NCI-H446 treated with DMSO at 0.1 percent for 48 hours (cell line): ENCODE data around the gene CAMK2A.

Experiments
- DNase-seq: peaks from one replicate; lab custom pipeline; 2025; lab: John Stamatoyannopoulos, UW

Gene CAMK2A

DNA sequence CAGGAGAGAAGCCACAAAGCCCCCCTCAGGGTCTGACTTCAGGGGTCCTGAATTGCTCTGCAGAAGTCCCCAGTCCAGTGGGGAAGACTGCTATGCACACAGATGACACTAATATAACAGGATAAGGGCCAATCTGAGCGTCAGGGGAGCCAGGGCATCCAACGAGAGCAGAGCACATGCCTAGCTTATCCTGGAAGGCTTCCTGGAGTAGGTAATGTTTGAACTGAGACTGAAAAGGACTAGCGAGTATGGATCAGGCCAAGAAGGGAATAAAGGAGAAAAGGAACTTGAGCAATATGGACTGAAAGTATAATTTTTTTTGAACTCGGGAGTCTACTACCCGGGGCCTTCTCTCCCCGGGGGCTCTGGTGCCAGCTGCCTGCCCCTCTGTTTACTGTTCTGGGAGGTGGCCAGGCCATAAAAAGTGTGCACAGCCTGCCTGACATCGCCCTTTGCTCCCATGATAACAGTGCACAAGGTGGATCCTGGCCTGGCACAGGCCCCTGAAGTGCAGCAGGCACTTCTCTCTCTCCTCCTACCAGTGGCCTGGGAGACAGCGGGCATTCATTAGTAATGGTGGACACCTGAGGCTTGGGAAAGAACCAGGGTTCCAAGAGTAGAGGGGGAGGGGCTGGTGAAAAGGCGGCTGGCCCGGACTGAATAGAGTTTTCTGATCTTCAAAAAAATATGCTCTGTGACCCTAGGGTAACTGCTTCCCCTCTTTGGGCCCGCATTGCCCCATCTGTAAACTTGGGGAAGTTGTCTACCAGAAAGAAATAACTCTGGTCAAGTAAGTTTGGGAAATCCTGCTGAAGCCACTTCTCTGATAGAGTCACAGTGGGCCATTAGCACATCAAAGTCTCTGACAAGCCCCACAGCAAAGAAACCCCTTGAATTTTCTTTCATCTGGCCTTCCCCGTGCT is 104.3 kb downstream of the CAMK2A start:
- DNase-seq = no peak

DNA sequence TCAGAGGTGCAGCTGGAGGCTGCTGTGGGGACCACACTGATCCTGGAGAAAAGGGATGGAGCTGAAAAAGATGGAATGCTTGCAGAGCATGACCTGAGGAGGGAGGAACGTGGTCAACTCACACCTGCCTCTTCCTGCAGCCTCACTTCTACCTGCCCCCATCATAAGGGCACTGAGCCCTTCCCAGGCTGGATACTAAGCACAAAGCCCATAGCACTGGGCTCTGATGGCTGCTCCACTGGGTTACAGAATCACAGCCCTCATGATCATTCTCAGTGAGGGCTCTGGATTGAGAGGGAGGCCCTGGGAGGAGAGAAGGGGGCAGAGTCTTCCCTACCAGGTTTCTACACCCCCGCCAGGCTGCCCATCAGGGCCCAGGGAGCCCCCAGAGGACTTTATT is 105.6 kb downstream of the CAMK2A start:
- DNase-seq = no peak

DNA sequence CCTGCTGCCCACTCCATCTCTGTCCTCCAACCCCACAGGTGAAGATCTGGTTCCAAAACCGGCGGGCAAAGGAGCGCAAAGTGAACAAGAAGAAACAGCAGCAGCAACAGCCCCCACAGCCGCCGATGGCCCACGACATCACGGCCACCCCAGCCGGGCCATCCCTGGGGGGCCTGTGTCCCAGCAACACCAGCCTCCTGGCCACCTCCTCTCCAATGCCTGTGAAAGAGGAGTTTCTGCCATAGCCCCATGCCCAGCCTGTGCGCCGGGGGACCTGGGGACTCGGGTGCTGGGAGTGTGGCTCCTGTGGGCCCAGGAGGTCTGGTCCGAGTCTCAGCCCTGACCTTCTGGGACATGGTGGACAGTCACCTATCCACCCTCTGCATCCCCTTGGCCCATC is 106.1 kb downstream of the CAMK2A start:
- DNase-seq = no peak

DNA sequence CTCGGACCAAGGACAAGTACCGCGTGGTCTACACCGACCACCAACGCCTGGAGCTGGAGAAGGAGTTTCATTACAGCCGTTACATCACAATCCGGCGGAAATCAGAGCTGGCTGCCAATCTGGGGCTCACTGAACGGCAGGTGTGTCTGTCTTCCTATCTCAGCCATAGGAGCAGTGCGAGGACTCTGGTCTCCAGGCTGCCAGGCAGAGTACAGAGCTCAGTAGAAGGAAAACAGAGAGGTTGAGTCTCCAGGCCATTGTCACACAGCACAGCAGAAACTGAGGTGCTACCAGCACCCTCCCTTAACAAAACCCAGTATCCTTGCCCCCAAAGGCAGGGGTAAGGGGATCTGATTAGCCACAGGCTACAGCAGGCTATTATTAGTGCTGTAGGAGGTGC is 106.8 kb downstream of the CAMK2A start:
- DNase-seq = no peak

DNA sequence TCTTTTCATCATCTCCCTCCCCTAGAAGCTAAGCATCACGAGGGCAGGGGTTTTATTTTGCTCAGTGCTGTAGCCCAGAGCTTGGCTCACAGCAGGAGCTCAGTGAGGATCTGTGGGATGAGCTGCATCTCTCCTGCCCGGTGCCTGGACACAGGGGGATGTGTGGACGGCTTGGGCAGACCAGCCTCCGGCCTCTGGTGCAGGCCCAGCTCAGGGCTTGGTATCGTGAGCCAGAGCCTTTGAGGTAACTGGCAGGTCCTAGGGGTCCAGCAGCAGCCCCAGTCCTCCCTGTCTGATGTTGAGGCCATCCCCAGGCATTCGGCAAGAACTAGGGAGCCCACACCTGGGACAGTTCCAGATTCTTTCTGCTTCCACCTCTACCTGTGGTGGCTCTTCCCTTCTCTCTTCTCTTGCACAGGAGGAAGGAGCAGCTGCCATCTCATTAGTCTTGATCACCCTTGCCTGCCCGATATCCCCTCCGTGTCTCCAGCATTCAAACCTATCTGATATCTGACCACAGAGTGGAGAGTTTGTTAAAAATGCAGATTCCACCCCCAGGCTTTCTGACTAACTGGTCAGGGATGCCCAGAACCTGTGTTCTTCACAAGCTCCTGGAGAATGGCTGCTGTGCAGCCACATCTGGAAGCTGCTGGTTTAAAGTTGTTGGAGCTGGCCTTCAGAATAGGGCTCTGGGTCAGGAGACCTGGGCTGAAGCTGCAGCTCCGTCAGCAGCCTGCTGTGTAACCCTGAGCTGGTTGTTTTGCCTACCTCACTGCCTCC is 107.6 kb downstream of the CAMK2A start:
- DNase-seq = no peak

DNA sequence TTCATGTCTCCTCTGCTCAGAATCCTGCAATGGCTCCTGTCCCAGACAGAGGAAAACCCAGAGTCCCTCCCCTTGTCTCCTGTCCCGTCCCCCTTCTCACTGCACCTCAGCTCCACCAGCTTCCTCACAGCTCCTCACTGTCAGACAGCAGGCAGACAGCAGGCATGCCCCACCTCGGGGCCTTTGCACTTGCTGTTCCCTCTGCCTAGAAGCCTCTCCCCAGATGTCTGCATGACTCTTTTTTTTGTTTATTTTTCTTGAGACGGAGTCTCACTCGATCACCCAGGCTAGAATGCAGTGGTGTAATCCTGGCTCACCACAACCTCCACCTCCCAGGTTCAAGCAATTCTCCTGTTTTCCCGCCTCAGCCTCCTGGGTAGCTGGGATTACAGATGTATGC is 108.5 kb downstream of the CAMK2A start:
- DNase-seq = no peak

DNA sequence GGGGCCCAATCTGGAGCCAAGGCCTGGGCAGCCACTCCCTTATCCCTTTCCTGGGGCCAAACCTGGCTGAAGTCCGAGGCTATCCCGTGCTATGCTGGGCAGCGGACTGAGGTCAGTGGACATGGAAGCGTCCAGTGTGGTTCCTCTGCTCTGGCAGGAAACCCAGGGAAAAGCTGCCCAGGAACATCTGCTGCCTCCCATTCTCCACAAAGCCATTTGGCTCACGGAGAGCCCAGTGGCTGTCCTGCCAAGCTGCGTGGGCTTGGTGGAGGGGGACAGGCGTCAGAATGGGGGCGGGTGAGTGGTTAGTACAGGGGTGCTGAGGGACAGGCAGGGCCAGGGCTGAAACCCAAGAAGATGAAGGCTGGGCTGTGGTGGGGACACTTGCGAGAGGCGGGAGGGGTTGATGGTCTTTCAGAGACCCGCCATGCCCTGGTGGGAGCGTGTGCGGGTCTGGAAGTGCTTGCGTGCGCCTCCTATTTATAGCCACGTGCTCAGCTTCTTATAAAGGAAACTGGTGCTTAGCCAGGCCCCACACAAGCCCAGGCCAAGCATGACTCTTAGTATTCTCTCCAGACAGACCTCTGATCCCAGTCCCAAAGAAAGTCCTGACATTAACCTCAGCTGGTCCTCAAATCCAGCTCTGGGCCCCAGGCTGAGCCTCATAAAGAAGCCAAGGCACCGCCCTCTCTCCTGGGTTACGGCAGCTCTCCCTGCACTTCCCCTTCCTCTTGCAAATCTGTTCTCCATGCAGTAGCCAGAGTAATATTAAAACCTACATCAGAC is 109.1 kb downstream of the CAMK2A start:
- no peak for DNase-seq

DNA sequence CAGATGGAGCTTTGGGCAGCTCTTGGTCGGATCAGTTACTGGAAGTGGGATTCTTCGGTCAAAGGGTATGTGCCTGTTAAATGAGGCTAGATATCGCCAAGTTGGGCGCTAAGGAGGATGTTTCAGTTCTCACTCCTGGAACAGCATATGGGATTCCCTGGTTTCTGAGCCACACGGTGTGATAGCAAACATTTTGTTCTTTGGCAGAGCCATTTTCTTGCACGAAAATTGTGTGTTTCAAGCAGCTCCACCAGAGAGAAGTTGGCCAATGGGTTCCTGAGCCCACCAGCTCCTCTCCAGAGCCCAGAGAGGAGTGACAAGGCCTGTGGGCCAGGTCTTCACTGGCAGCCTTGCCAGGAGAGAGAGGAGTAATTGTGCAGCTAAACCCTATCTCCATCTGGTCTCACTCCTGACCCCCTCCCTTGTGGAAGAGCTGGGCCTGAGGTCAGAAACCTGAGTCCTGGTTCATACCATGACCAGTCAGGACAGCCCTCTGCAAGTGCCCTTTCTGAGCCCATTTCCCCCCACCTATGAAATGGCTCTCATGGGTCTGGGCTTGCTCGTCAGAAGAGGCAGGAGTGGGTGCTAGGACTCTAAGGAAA is 110.5 kb downstream of the CAMK2A start:
- no peak for DNase-seq

DNA sequence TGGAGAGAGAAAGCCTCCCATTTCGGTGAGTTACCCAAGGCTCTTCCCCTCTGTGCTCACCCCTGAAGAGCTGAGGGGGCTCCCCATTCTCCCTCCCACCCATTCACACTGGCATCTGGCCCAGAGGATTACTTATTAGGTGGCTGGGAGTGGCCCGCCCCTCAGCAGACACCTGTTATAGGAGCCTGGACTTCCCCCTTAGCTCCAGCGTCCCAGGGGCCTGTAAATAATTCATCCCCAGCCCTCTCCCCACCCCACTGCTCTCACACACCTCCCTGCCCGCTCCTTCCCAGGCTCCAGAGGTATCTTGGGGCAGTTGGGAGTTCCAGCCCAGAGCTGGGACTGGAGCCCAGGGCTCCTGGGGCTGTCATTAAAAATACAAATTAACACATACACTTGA is 111.3 kb downstream of the CAMK2A start:
- DNase-seq = no peak

DNA sequence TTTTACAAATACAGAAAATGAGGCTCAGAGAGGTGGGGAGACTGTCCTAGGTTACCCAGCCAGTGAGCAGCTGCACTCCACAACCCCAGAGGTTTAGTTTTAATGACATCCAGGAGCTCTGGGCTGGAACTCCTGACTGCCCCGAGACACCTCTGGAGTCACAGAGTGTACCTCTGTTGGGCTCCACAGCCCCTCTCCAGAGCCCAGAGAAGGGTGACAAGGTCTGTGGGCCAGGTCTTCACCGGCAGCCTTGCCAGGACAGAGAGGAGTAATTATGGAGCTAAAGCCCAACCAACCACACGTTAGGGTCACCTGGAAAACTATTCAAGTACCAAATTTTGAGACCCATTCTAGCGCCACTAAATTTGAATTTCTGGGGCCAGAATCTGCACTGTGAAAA is 111.9 kb downstream of the CAMK2A start:
- no peak for DNase-seq

DNA sequence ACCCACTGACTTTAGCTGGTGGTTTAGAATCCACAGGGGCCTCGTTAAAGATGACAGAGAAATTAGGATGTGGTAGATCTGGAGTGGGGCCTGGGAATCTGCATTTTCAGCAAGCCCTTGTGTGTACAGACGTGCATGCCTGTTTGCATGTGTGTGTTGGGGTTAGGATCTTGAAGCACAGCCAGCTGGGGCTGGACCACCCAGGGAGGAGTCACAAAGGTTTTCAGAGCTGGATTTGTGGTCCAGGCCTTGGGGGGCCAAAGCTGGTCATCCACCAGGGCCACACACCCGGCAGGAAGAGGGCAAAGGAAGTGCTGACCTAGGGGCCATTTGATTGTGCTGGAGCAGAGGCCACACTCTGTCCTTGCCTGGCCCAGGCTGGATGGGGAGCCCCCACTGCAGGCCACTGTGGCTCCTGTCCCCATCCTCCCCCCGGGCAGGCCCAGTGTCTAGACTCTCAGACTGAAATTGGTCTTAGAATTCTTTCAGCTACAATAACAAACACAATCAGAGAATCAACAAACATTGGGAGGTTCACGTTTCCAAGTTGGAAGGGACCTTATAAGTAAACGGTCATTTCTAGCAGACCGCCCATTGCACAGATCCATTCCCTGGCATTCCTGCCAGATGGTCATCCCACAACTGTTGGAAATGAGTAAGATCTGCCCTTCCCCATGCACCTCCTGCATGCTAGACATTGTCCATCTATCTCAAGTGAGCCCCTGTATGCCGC is 112.7 kb downstream of the CAMK2A start:
- no peak for DNase-seq

DNA sequence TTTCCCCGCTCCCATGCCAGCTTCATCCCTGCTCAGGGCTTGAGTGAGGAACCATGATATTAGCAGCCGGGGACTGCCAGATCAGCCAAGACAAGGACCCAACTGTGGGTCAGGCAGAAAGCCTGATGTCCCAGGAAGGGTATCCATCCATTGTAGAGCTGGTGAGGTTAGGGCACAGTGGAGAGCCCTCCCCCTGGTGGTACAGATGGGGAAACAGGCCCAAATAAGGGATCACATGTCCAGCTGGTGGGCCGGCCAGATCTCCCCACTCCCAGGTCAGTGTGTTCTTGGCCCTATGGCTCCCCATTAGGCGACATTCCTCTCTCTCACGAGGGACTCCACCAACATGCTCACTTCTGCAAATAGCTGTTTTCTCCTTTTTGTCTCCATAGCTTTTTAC is 114.0 kb downstream of the CAMK2A start:
- DNase-seq = no peak

DNA sequence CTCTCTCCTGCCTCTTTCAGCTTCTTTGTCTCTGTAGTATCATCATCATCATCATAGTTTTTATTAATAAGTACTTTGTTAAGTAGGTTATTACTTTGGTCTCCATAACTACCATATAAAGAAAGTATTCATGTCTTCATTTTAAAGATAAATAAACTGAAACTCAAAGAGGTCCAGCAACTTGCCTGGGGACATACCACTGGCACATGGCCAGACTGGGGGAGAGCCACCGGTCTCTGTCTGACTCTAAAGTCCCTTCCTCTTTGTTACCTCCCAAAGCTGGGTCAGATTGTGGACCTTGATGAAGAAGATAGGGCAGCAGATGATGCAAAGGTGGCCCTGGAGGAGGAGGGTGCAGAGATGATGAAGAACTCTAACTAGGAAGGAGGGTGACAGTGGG is 114.5 kb downstream of the CAMK2A start:
- no peak for DNase-seq

DNA sequence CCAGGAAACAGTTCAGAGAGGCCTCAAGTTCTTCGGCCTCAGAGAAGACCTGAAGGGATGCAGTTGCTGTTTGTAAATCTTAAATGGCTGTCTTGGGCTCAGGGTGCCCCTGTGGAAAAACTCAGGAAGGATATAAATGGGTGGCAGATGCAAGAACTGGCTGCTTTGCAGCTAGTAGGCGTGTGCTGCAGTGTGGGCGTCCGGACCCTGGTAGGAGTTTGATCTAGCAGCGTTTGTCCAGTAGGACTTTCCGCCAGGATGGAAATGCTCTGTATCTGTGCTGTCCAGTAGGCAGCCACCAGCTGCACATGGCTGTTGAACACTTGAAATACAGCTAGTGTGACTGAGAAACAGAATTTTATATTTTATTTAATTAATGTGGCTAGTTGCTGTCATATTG is 115.3 kb downstream of the CAMK2A start:
- no peak for DNase-seq

DNA sequence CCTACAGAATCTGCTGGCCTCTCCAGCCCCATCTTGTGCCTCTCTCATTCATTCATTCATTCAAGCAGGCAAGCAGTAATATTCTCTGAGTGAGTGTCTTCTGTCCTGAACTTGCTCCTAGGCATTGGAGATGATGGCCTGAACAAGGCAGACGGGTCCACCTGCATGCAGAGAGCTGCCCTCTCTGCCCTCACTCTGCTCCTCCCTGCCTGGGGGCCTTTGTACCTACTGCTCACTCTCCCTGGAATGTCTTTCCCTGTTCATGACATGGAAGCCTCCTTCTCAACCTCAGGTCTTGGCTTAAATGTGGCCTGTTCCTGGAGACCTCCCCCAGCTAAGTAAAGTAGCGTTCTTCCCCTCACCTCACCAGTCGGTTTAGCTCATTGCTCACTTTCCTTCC is 116.4 kb downstream of the CAMK2A start:
- DNase-seq = no peak

DNA sequence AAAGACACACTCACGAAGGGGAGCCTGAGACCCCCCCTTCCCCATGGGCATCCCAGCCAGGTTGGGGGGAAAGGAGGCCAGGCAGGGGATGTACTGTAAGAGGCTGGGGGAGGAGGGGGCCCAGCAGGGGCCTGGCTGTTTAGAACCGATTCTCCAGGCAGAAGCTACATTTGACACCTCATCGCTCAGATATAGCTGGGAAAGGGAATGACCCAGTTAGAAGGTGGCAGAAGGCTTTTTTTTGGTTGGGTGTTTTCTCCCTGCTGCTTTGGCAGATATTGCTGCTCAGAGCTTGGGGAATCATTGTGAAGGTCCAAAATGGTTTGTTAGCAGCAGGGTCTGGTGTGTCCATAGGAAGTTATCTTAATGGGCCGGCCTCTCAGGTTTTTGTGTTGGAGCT is 117.0 kb downstream of the CAMK2A start:
- DNase-seq = no peak

DNA sequence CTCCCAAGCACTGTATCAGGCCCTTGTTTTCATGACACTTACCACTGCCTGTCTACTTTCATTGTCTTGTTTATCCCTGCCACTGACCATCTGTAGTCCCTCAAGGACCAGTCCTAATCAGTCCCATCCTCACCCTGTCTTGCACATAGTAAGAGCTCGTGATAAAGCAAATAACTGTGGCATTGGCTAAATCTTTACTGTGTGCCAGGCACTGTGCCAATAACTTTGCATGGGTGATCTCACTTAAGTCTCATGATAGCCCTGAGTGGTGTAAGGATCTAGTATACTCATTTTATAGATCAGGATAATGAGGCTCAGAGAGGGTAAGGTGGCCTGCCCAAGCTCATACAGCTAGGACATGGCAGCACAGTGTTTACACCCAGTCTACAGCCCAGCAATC is 117.4 kb downstream of the CAMK2A start:
- DNase-seq = no peak
